ENCODE data around the gene SCRG1. TPM values are rescaled to one million over a fixed set of nuclear protein-coding genes. Genes with fewer than 3 reads are reported as not detected.
A peak's percentile ranks its signal among the peaks of the same experiment; 100 is the strongest.

The SCRG1 gene
- total RNA-seq, 4 donors from 2014 or later, result 1.1 to 2.7 (median 1.8) TPM

GRCh38 chr4:173370477-173371291 lies 28.2 kb downstream of the SCRG1 start, which contains the start of gene SAP30:
Gene SAP30, plus strand, starts transcription at chr4:173370954. Its CDS starts 229 bp downstream, at chr4:173371183.
- H3K27me3 ChIP-seq, result no peaks in the 10 kb centered on the region
- no peaks in the 10 kb centered on the region for H3K36me3 ChIP-seq
- H3K9me3 ChIP-seq, result no peaks in the 10 kb centered on the region
- H3K4me1 ChIP-seq, result peaks cover 3 to 60% (median 13%) of the 10 kb centered on the region in 3 donors
- peak within 1 kb of the TSS; percentile 89 to 98 (median 96) for H3K27ac ChIP-seq
- peak within 1 kb of the TSS; percentile 64 to 81 for H3K4me3 ChIP-seq
- ATAC-seq, result peak; percentile 95
- WGBS, 2 donors (ENCODE audit: low coverage in 1 of 2), result 0 to 1% methylated on average over 13 to 17 of the region's 72 CpGs
- TF ChIP-seq, protein P1, sequence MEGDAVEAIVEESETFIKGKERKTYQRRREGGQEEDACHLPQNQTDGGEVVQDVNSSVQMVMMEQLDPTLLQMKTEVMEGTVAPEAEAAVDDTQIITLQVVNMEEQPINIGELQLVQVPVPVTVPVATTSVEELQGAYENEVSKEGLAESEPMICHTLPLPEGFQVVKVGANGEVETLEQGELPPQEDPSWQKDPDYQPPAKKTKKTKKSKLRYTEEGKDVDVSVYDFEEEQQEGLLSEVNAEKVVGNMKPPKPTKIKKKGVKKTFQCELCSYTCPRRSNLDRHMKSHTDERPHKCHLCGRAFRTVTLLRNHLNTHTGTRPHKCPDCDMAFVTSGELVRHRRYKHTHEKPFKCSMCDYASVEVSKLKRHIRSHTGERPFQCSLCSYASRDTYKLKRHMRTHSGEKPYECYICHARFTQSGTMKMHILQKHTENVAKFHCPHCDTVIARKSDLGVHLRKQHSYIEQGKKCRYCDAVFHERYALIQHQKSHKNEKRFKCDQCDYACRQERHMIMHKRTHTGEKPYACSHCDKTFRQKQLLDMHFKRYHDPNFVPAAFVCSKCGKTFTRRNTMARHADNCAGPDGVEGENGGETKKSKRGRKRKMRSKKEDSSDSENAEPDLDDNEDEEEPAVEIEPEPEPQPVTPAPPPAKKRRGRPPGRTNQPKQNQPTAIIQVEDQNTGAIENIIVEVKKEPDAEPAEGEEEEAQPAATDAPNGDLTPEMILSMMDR (IDR thresholded peaks at IDR 0.05), result no peak
- TF ChIP-seq POLR2AphosphoS5 (IDR thresholded peaks at IDR 0.05) (peak; percentile 99), POLR2A (IDR thresholded peaks at IDR 0.05) (peak; percentile 98), EP300 (IDR thresholded peaks at IDR 0.05) (no peak)

DNA sequence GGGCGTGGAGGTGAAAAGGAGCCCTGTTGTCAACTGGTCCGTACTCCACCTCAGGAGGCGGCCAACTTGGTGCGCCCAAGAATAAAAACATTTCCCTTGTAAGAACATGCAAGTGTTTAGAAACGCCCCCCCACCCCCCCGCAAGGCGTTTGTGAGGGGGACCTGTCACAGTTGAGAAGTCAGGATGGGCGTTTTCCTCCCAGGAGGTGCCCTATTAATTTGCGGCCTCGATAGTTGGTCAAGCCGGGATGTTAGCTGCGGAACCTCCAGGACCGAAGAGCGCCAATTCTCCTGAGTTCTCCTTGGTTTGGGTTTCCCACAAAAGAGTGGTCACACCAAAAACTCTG lies 28.8 kb downstream of the SCRG1 start:
- 0% methylated on average over 4 to 8 of the region's 14 CpGs for WGBS, 2 donors (ENCODE audit: low coverage in 1 of 2)
- Histone ChIP-seq H3K9me3 (no peaks in the 10 kb centered on the region), H3K36me3 (no peaks in the 10 kb centered on the region), H3K4me1 (peaks cover 0 to 59% (median 13%) of the 10 kb centered on the region in 3 donors), H3K27me3 (no peaks in the 10 kb centered on the region), H3K27ac (peak overlapping the region; percentile 89 to 98 (median 96)), H3K4me3 (peak overlapping the region; percentile 64 to 81)
- ATAC-seq, result peak; percentile 34
- TF ChIP-seq POLR2A (IDR thresholded peaks at IDR 0.05) (no peak), POLR2AphosphoS5 (IDR thresholded peaks at IDR 0.05) (no peak), EP300 (IDR thresholded peaks at IDR 0.05) (no peak)
- TF ChIP-seq, protein P1 (IDR thresholded peaks at IDR 0.05), result no peak

DNA sequence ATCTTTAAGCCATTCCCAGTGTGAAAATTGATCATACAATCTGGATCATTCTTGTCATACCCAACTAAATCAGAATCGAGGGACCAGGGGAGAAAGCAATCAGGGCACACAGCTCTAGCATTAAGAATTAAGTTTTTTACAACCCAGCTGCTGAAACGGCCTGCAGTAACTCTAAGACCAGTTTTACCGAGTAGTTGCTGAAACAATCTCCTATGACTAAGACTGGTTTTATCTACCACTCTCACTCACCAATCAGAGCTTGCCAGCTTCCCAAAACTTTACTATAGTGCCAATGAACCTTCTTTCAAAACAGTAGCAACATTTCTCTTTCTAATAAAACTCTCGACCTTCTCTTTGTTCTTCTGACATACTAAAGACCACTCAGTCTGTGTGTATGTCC lies 31.0 kb downstream of the SCRG1 start:
- TF ChIP-seq, protein P1 (IDR thresholded peaks at IDR 0.05), result no peak
- TF ChIP-seq POLR2AphosphoS5 (IDR thresholded peaks at IDR 0.05) (no peak), EP300 (IDR thresholded peaks at IDR 0.05) (no peak), POLR2A (IDR thresholded peaks at IDR 0.05) (no peak)
- Histone ChIP-seq H3K27ac (peak overlapping the region; percentile 29 to 98 (median 80)), H3K9me3 (no peaks in the 10 kb centered on the region)

DNA sequence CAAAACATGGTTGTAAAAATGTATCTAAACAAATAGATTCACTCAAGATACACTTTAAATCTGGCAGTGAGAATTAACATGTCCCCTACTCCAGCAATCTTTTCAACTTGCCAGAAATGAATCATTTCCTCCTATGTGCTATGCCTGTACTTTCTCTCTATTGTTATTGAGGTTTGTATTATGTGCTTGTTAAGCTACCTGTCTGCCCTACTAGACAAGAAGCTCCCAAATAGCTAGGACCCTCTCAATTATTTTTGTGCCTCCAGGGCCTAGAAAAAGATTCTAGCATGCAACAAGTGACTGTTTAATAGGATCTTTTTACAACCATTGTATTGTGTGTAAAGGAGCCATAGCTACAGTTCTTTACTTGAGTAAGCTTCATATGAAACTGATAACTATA lies 31.6 kb downstream of the SCRG1 start:
- no peaks in the 10 kb centered on the region for H3K36me3 ChIP-seq
- peak overlapping the region in 3 of 4 donors; percentile 34 to 98 (median 95) for H3K27ac ChIP-seq
- H3K27me3 ChIP-seq, result no peaks in the 10 kb centered on the region
- no peak overlapping the region for H3K4me3 ChIP-seq
- TF ChIP-seq, protein P1 (IDR thresholded peaks at IDR 0.05), result no peak
- TF ChIP-seq EP300 (IDR thresholded peaks at IDR 0.05), result no peak
- no peak for TF ChIP-seq POLR2AphosphoS5 (IDR thresholded peaks at IDR 0.05)
- no peak for TF ChIP-seq POLR2A (IDR thresholded peaks at IDR 0.05)
- H3K4me1 ChIP-seq, result peaks cover 0 to 32% (median 8%) of the 10 kb centered on the region in 3 donors
- H3K9me3 ChIP-seq, result no peaks in the 10 kb centered on the region
- no peak for ATAC-seq

More for the DNA sequence above, 31.0 kb downstream of the SCRG1 start:
- peaks cover 0 to 38% (median 8%) of the 10 kb centered on the region in 3 donors for H3K4me1 ChIP-seq
- H3K27me3 ChIP-seq, result no peaks in the 10 kb centered on the region
- H3K4me3 ChIP-seq, result peak overlapping the region; percentile 7 to 13
- 27 to 29% methylated on average over 4 of the region's 4 CpGs for WGBS, 2 donors (ENCODE audit: low coverage in 1 of 2)
- no peaks in the 10 kb centered on the region for H3K36me3 ChIP-seq
- no peak for ATAC-seq
